Ramos (cell line): ENCODE measurements around the gene MTA3.
"Not testable (repeated sequence)": the region's sequence is repeated elsewhere in the genome, so short reads cannot be mapped to it uniquely, and the experiment has no call there.

Experiments used
- in situ Hi-C: fragments of 300-500 bp; cut with MboI; formaldehyde crosslinking; loops from one replicate; pipeline ENCODE4 v1.14.3; 2022; ENCODE audit warnings: low sequenced_read_pairs; ENCODE audit not compliant: unreplicated experiment

Gene MTA3

DNA sequence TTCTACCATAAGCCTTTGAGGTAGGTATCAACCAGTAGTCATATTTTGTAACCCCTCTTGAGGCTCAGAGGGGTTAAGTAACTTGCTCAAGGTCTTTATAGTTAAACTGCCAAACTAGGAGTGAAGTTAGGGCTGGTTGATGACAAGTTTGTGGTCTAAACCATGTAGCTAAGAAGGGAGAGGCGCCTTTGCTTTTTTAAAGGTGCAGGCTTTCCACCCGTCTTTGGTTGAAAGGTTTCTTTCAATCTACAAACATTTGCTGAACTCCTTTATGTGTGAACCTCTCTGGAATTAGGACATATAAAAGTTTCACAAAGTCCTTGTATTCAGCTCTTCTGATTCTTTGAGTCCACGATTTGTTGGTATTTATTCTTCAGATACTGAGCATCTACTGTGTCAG lies 2.4 kb upstream of the MTA3 start:
- in situ Hi-C loops = loop anchor here (25.0 kb wide), 1 partner anchor 596 kb away; no protein-coding TSS in a partner anchor

DNA sequence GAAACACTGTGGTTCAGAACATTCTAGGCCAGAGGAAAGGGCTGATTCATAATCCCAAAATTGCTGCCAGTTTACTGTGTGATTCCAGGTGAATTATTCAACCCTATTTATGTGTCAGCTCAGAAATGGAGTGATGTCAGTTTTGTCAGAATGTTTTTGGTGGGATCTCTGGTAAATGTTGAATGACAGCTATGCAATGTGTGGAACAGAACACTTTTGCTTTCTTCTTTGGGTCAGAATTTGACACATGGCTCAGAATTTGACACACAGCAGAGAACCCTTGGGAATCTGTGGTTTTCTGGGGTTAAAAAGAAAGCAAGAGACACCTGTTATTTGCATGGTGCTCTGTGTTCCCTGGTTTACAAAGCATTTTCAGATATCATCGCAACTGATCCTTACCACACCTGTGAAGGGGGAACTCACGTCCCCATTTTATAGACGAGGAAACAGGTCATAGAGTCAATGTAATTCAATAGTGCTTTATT lies 1.6 kb upstream of the MTA3 start:
- in situ Hi-C loops = loop anchor here (25.0 kb wide), 1 partner anchor 595 kb away; no protein-coding TSS in a partner anchor

DNA sequence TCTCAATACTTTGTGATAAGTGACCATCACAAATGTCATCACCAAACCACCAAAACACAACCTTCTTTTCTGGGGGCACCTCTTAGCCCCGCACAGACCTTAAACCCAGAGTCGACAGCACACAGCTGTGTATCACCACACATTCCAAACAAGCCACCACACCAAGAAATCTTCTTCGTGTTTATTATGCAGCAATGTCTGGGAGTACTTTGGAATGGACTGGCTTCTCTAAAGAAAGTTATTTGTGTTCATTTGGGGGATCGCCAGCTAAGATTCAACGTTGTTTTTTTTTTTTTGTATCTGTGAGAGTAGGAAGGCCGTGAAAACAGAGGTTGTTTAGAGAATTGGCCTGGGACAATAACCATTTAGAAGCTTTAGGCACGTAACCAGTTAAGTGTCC lies 1.1 kb upstream of the MTA3 start:
- in situ Hi-C loops = loop anchor here (25.0 kb wide), 1 partner anchor 595 kb away; no protein-coding TSS in a partner anchor

DNA sequence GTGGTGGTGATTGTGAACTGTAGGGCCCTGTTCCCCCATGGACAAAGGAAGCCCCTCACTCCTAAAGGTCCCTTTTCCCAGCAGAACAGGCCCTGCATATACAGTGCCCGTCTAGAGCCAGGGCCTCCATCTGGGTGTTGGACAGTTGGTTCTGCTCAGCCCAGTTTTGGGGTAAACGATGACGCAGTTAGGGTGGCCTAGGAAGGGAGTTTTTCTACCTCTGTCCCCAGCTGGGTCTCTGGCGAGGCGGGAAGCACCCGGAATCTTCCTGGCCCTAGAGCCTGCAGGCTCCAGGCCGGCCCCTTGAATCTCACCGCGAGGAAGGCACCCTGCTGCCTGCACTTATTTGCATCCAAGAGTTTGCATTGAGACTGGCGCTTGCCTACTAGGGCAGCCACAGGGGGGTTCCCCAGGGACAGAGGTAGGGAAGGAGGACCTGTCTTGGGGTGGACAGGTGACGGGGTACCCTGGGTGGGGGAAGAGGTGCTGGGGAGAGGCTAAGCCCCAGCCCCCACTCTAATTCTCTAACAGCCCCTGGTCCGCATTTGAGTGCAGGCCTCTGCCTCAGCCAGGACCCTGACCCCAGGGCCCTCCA lies 529 bp upstream of the MTA3 start:
- in situ Hi-C loops = loop anchor here (25.0 kb wide), 1 partner anchor 594 kb away; no protein-coding TSS in a partner anchor

DNA sequence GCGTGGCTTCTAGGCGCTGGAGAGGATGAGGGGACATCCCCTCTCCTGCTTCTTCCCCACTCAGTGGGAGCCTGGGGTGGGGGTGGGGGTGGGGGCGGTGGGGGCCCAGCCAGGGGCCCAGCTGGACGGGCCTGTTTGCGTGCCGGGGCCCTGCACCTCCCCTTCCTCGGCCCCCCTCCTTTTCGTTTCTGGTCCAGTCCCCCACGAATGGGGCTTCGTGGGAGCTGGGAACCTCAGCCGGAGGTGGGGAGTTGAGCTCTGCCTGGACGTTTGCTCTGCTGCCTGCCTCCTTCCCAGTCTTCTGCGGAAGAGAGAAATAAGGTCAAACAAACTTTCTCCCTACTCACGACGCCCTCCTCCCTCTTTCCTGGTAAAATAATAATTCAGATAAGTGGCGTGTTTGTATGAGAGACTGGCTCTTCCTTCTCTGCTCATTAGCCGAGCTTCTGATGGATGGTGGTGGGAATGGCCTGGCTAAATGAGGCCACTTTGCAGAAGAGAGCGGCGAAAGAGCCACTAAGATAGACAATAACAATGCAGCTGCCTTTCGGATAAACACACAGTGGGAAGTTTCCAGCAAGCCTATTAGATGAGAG lies 782 bp downstream of the MTA3 start:
- in situ Hi-C loops = loop anchor here (25.0 kb wide), 1 partner anchor 593 kb away; no protein-coding TSS in a partner anchor

DNA sequence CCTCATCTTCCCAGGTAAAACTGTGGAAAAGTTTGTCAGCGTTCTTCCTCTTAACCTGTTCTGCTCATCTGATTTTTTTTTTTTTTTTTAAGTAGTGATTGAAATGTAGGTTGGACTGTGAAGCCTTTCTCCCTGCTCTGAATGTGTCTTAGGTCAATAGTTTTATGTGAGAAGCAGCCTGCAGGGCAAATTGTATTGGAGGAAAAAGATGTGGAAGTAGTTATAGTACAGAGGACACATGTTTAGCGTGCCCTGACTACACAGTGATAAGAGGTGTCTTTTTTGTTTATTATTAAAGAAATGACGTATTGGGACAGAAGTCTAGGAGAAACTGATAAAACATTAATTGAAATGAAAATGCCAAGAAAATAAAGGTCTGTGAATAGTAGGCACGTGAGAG lies 1.5 kb downstream of the MTA3 start:
- in situ Hi-C loops = loop anchor here (25.0 kb wide), 1 partner anchor 592 kb away; no protein-coding TSS in a partner anchor

DNA sequence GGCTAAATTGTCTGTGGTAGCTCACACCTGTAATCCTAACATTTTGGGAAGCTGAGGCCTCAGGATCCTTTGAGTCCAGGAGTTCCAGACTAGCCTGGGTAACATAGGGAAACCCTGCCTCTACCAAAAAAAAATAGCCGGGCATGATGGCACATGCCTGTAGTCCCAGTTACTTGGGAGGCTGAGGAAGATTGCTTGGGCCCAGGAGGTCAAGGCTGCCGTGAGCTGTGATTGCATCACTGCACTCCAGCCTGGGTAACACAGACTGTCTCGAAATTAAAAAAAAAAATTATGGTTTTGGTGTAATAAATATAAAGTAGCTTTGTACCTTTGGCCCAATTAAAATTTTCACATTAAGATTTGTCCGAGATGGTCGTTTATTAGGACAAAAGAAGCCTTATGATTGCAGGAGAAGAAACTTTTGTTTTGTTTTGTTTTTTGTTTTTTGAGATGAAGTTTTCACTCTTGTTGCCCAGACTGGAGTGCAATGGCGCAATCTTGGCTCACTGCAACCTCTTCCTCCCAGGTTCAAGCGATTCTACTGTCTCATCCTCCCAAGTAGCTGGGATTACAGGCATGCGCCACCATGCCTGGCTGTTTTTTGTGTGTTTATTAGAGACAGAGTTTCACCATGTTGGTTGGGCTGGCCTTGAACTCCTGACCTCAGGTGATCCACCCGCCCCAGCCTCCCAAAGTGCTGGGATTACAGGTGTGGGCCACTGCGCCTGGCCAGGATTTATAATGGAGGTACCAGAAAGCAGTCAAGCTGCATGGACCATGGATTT lies 4.1 kb downstream of the MTA3 start:
- in situ Hi-C loops = loop anchor here (25.0 kb wide), 1 partner anchor 590 kb away; no protein-coding TSS in a partner anchor

DNA sequence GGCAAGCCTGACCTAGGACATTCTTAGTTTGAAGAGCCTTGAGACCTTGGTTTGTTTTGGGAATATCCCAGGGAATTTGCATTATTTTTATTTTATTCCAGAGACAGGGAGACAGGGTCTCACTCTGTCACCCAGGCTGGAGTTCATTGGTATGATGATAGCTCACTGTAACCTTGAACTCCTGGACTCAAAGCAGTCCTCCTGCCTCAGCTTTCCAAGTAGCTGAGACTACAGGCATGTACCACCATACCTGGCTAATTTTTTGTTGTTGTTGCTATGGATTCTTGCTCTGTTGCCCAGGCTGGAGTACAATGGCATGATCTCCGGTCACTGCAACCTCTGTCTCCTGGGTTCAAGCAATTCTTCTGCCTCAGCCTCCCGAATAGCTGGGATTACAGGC lies 4.8 kb downstream of the MTA3 start:
- in situ Hi-C loops = loop anchor here (25.0 kb wide), 1 partner anchor 589 kb away; no protein-coding TSS in a partner anchor

DNA sequence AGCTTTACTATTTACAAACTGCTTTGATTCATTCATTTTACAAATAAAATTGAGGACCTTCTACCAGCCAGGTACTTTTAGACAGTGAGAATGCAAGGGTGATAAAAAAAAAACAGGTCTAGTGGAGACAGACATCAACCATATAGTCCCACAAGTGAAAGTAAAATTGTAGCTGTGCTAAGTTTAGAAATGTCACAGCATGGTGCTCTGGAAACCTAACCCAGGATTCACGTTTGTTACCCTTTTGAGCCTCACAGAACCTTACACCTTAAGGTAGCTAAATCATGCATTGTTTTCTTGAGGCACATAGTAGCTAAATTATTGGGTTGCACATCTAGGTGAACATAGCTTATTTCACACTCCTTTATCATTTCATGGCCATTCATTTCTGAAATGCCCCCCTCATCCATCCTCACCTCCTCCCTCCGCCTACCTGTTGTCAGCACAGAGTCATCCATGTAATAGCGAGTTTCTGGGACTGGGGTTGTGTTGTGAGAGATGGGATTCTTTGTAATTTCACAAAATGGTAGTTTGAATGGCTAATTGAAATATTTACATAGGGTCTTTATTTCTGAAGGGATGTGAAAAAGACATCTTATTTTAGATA lies 7.1 kb downstream of the MTA3 start:
- in situ Hi-C loops = no loop called here

DNA sequence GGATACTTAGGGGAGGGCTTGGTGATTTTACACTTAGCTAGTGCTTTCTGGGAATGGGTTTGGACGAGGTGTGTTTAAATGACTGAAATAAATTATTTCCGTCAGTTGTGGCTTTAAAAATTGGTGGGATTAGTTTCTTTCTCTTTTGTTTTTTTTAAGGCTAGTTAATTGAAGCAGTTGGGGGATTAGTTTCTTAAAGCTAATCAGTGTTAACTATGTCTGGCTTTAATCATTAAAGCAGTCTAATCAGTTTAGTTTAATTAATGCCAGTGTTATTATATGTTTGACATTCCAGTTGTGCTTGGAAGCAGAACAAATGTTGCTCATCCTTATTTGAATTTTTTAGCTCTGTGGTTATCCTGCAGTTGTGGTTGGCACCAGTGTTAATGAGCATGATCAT lies 10.2 kb downstream of the MTA3 start:
- in situ Hi-C loops = no loop called here

DNA sequence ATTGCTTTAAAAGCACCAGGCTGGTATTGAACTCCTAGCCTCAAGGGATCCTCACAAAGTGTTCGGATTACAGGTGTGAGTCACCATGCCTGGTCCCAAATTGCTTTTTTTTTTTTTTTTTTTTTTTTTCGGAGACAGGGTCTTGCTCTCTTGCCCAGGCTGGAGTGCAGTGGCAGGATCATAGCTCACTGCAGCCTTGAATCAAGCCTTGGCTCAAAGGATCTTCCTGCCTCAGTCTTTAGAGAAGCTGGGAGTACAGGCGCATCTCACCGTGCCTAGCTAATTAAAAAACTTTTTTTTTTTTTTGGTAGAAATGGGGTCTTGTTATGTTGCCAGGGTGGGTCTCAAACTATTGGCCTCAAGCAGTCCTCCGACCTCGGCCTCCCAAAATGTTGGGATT lies 12.8 kb downstream of the MTA3 start:
- in situ Hi-C loops = no loop called here

DNA sequence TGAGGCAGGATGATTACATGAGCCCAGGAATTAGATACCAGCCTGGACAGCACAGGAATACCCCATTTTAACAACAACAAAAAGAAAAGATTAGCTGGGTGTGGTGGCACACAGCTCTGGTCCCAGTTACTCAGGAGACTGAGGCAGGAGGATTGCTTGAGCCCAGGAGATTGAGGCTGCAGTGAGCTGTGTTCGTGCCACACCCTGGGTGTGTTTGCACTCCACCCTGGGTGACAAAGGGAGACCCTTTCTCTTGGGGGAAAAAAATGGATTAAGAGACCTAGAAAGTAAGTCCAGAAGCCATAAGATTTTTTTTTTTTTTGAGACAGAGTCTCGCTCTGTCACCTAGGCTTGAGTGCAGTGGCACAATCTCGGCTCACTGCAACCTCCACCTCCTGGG lies 16.2 kb downstream of the MTA3 start:
- in situ Hi-C loops = not testable (repeated sequence)

DNA sequence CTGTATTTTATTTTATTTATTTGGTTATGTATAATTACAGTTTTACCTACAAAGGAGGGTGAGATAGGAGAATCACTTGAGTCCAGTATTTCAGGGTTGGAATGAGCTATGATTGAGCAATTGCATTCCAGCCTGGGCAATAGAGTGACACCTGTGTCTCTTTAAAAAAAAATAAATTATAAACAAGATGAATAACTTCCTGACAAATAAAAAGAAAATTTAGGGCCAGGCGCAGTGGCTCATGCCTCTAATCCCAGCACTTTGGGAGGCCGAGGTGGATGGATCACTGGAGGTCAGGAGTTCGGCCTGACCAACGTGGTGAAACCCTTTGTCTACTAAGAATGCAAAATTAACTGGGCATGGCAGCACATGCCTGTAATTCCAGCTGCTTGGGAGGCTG lies 17.3 kb downstream of the MTA3 start:
- in situ Hi-C loops = no loop called here

DNA sequence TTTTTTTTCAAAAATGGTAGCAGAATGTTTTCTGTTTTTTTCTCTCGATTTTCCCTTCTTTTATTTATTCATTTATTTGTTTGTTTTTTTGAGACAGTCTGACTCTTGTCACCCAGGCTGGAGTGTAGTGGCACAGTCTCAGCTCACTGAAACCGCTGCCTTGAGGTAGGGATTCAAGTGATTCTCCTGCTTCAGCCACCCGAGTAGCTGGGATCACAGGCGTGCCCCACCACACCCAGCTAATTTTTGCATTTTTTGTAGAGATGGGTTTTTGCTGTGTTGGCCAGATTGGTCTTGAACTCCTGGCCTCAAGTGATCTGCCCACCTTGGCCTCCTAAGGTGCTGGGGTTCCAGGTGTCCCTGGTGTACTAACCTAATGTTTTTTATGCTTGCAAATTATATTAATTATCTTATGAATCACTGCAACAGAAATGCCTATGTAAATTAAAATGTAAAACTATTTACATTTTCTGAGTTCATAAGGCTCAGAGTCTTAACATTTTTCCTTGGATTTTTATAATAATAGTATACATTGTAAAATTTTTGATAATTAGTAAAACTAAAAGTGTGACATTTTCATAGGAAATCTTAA lies 19.2 kb downstream of the MTA3 start:
- in situ Hi-C loops = no loop called here

DNA sequence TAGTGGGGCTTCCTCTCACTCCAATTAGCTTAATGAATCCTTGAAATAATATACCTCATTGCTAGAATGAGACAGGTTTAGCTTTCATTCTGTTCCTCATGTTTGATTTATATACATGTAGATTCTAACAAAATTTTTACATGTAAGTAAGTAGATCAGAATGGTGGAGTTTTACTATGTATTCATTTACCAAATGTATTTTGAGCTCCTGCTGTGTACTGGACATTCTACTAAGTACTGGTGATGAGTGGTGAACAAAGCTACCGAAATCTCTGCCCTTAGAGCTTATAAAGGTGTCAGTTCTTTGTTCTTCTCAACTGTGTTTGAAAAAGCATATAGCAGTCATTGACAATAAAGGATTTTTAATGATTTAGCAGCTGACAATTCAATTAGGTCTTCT lies 19.7 kb downstream of the MTA3 start:
- in situ Hi-C loops = no loop called here

DNA sequence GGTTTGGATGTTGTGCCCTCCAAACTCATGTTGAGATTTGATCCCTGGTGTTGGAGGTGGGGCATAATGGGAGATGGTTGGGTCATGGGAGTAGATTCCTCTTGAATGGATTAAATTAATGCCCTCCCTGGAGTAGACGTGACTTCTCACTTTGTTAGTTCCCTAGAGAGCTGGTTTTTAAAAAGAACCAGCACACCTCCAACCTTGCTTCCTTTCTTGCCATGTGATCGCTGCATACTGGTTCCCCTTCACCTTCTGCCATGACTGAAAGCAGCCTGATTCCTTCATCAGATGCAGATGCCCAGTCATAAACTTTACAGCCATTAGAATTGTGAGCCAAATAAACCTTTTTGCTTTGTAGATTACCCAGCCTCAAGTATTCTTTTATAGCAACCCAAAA lies 21.7 kb downstream of the MTA3 start:
- in situ Hi-C loops = no loop called here

DNA sequence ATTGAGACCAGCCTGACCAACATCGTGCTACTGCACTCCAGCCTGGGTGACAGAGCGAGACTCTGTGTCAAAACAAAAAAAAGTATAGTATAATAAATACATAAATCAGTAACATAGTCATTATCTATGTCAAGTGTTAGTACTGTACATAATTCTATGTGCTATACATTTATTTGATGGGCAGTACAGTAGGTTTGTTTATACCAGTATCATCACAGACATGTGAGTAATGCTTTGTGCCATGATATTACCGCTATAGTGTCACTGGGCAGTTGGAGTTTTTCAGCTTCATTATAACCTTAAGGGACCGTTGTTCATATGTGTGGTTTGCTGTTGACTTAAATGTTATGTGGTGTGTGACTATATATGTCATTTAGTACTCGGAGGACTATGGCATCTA lies 24.9 kb downstream of the MTA3 start:
- in situ Hi-C loops = no loop called here

DNA sequence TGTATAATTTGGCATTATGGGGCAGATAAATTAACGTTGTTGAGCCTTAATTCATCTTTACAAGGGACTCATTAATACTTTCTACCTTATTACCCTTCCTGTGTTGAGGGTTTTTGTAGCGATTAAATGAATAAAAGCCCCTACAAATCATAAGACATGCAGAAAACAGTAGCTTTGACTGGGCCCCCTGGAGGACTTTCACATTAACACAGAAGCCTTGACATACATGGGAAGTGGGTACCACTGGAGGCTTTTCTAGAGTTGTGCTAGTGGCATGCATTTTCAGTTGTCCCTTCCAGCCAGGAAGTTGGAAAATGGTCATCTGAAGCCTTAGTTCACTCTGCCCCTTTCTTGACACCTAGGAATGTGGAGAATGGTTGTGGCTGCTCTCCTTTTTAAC lies 30.2 kb downstream of the MTA3 start:
- in situ Hi-C loops = no loop called here

DNA sequence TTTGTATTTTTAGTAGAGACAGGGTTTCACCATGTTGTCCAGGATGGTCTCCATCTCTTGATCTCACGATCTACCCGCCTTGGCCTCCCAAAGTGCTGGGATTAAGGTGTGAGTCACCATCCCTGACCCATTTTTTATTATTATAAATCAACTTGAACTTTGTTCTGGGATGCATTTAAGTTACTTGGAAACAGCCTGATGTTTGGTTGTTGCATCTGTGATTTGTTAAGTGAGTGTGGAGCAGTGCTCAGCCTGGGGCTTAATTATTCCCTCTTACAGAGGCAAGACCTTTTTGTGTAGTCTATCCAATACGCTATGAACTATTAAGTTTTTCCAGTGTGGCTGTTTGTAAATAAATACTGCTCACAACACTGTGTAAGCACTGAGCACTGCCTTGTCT lies 32.6 kb downstream of the MTA3 start:
- in situ Hi-C loops = no loop called here

DNA sequence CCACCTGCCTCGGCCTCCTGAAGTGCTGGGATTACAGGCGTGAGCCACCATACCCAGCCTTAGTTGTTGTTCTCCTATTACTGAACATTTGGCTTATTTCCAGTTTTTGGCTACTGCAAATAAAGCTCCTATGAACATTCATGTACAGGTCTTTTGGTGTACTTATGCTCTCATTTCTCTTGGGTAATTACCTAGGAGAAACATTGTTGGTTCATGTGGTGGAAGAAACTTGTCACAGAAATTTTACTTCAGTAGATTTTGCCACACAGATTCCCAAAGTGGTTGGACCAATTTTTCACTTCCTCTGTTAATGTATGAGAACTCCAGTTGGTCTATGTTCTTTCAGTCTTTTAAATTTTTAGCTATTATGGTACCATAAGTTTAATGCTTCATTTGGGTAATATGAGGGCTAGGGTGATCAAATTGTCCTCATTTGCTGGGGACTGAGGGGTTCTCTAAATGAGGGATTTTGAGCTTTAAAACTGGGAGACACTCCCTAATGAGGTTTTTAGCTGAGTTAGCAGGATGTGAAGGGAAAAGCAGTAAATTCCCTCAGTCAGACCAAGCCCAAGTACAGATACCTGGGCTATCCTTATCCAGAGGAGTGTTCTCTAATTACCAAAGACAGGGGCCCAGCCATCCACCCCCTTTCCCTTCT lies 33.9 kb downstream of the MTA3 start:
- in situ Hi-C loops = no loop called here
